HepG2 (cell line): Measurements from ENCODE around the gene GPBP1. TPM values are rescaled to one million over a fixed set of nuclear protein-coding genes. Genes with fewer than 3 reads are reported as not detected.
A peak's percentile ranks its signal among the peaks of the same experiment; 100 is the strongest.

Source experiments
- AGO1 ChIP-seq: fragments of 200-400 bp; formaldehyde crosslinking; IDR thresholded peaks from 2 replicates; pipeline ENCODE4 v1.6.1; 2017; ENCODE audit warnings: mild to moderate bottlenecking, low read depth, low read length, moderate library complexity; ENCODE audit not compliant: poor library complexity, severe bottlenecking
- ATF1 ChIP-seq: IDR thresholded peaks from 2 replicates; pipeline ENCODE4 v1.6.1; 2016; ENCODE audit warnings: mild to moderate bottlenecking, control low read depth
- CBFB ChIP-seq: sonication (generic); formaldehyde crosslinking; IDR thresholded peaks from 2 replicates; pipeline ENCODE4 v1.4.0; 2020; ENCODE audit warnings: missing genetic modification reagents
- ELF1 ChIP-seq: sonication (generic); formaldehyde crosslinking; IDR thresholded peaks from 2 replicates; pipeline ENCODE4 v1.4.0; 2020; ENCODE audit warnings: missing genetic modification reagents
- EZH2 ChIP-seq: conservative IDR thresholded peaks from 2 replicates; pipeline ENCODE4 v1.6.1; 2012; ENCODE audit warnings: mild to moderate bottlenecking, low read depth, low read length, moderate library complexity
- FOSL2 ChIP-seq: sonication (generic); formaldehyde crosslinking; IDR thresholded peaks from 2 replicates; pipeline ENCODE4 v1.4.0; 2020; ENCODE audit warnings: missing genetic modification reagents
- FOXJ3 ChIP-seq: sonication (generic); formaldehyde crosslinking; IDR thresholded peaks from 2 replicates; pipeline ENCODE4 v1.4.0; 2020; ENCODE audit warnings: missing genetic modification reagents, mild to moderate bottlenecking, borderline replicate concordance
- IKZF4 ChIP-seq: sonication (generic); formaldehyde crosslinking; IDR thresholded peaks from 2 replicates; pipeline ENCODE4 v1.5.1; 2020; ENCODE audit warnings: borderline replicate concordance, mild to moderate bottlenecking, low read depth, missing genetic modification reagents; ENCODE audit errors: not compliant biosample characterization
- KAT2B ChIP-seq: fragments of 150-350 bp; IDR thresholded peaks from 2 replicates; pipeline ENCODE4 v1.6.1; 2014; ENCODE audit warnings: low read depth, low read length, borderline replicate concordance
- KDM3A ChIP-seq: IDR thresholded peaks from 2 replicates; pipeline ENCODE4 v1.6.1; 2018; ENCODE audit warnings: low read depth, missing compliant biosample characterization
- NKX3-1 ChIP-seq: sonication (generic); formaldehyde crosslinking; IDR thresholded peaks from 2 replicates; pipeline ENCODE4 v1.5.0; 2020; ENCODE audit warnings: missing genetic modification reagents
- PPARG ChIP-seq: conservative IDR thresholded peaks from 2 replicates; pipeline ENCODE4 v1.6.1; 2016; ENCODE audit warnings: missing biosample characterization, missing genetic modification reagents
- REL ChIP-seq: sonication (generic); formaldehyde crosslinking; conservative IDR thresholded peaks from 2 replicates; pipeline ENCODE4 v1.8.0; 2022; ENCODE audit warnings: mild to moderate bottlenecking, missing genetic modification reagents, moderate library complexity
- SP4 ChIP-seq: sonication (generic); formaldehyde crosslinking; IDR thresholded peaks from 2 replicates; pipeline ENCODE4 v1.8.1; 2023; ENCODE audit warnings: mild to moderate bottlenecking, missing genetic modification reagents
- SPEN ChIP-seq: sonication (generic); formaldehyde crosslinking; IDR thresholded peaks from 2 replicates; pipeline ENCODE4 v1.5.1; 2020; ENCODE audit warnings: low read depth, mild to moderate bottlenecking, missing genetic modification reagents
- SRF ChIP-seq: IDR thresholded peaks from 2 replicates; pipeline ENCODE4 v1.6.1; 2011; ENCODE audit warnings: mild to moderate bottlenecking, low read depth, low read length, moderate library complexity
- SRY ChIP-seq: sonication (generic); formaldehyde crosslinking; IDR thresholded peaks from 2 replicates; pipeline ENCODE4 v1.8.0; 2022; ENCODE audit warnings: mild to moderate bottlenecking, missing genetic modification reagents
- TAF1 ChIP-seq: sonication (generic); formaldehyde crosslinking; IDR thresholded peaks from 2 replicates; pipeline ENCODE4 v1.4.0; 2020; ENCODE audit warnings: missing genetic modification reagents
- XRCC5 ChIP-seq: fragments of 200-400 bp; formaldehyde crosslinking; optimal IDR thresholded peaks from 2 replicates; pipeline ENCODE3; 2017; ENCODE audit warnings: mild to moderate bottlenecking, low read length
- ZKSCAN5 ChIP-seq: sonication (generic); formaldehyde crosslinking; IDR thresholded peaks from 2 replicates; pipeline ENCODE4 v1.5.1; 2020; ENCODE audit warnings: mild to moderate bottlenecking, missing genetic modification reagents
- ZNF207 ChIP-seq: fragments of 450-650 bp; IDR thresholded peaks from 2 replicates; pipeline ENCODE4 v1.6.1; 2016; ENCODE audit warnings: antibody characterized with exemption, borderline replicate concordance
- ZNF468 ChIP-seq: sonication (generic); formaldehyde crosslinking; IDR thresholded peaks from 2 replicates; pipeline ENCODE4 v1.8.0; 2022; ENCODE audit warnings: mild to moderate bottlenecking, moderate library complexity, missing genetic modification reagents
- ZNF557 ChIP-seq: sonication (generic); formaldehyde crosslinking; IDR thresholded peaks from 2 replicates; pipeline ENCODE4 v1.4.0; 2020; ENCODE audit warnings: missing genetic modification reagents
- ZNF768 ChIP-seq: sonication (generic); formaldehyde crosslinking; IDR thresholded peaks from 2 replicates; pipeline ENCODE4 v1.4.0; 2020; ENCODE audit warnings: missing genetic modification reagents
- polyA plus RNA-seq, 8 experiments: library from polyadenylated mRNA; depleted of rRNA in 3 of 8; stranded (reverse) in 7 of 8; unstranded in 1 of 8; fragments of >200 nt; fragmentation: Illumina TruSeq in 4 of 8; extraction: Trizol in 4 of 8; gene quantifications; 2 replicates each; pipeline versions ENCODE4 v1.2.1 to v1.2.3, GENCODE V29; 2011 to 2016; ENCODE audit warnings: low read depth in 4 of 8, missing spikeins in 1 of 8, mixed read lengths in 1 of 8; ENCODE audit not compliant: insufficient read depth in 1 of 8
- total RNA-seq, 5 experiments: library from RNA; depleted of rRNA; stranded (reverse); fragments of >200 nt; fragmentation: Illumina TruSeq; extraction: Trizol; gene quantifications; 2 replicates each; pipeline ENCODE4 v1.2.3, GENCODE V29; 2016; ENCODE audit warnings: low read depth in 1 of 5
- TF ChIP-seq, protein P1 (sequence below): sonication (generic); formaldehyde crosslinking; IDR thresholded peaks from 2 replicates; pipeline ENCODE4 v1.5.0; 2020; ENCODE audit warnings: missing genetic modification reagents
- TF ChIP-seq, protein P2 (sequence below): sonication (generic); formaldehyde crosslinking; IDR thresholded peaks from 2 replicates; pipeline ENCODE4 v1.5.0; 2020; ENCODE audit warnings: missing genetic modification reagents
- TF ChIP-seq, protein P3 (sequence below): sonication (generic); formaldehyde crosslinking; IDR thresholded peaks from 2 replicates; pipeline ENCODE4 v1.8.1; 2023; ENCODE audit warnings: missing genetic modification reagents, mild to moderate bottlenecking, borderline replicate concordance
- TF ChIP-seq, protein P4 (sequence below): sonication (generic); formaldehyde crosslinking; IDR thresholded peaks from 2 replicates; pipeline ENCODE4 v1.4.0; 2020; ENCODE audit warnings: missing genetic modification reagents

GPBP1 gene
- total and polyA plus RNA-seq, 2 of the 13 experiments (the other 11 are each of a cell fraction or from before 2014, with no cell fraction given): 27.1 to 72.2 TPM

DNA sequence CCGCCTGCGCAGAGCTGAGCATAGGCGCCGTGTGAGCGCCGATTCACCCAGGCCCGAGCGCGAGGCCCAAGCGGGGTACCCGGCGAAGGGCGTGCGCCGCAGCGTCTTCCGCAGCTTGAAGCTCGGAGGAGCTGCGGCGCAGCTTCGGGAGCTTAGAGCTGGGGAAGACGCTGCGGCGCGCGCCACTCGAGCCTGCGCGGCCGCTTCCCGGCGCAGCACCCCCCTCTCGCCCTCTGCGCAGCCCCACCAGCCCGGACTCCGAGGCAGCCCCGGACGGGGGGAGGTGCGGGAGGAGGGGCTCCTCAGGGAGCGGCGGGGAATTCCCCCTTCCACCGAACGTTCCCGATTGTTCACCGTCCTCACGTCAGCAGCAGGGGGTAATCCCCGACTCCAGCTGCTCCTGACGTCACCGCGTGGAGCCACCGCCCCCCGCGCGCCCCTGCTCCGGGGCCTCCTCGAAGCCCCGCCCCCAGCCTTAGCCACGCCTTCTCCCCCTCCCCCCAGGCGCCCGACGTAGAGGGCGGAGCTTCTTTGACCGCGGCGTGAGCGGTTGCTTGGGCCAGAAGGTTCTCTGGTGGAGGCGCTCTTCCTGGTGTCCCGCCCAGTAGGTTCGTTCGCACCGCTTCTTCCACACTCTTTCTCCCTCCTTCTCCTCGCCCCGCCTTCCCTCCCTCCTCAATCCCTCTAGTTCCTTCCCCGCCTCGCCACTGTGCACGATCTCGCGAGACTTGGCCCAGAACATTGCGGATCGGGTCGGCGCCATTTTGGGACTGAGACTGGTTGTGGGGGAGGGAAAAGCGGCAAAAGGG, at the start of gene GPBP1 (continued):
- TF ChIP-seq REL (CRISPR knock-in tag) (no peak; the same call in 1 of the 2 replicates), SPEN (CRISPR knock-in tag) (peak; percentile 66; the same call in 1 of the 2 replicates), FOSL2 (CRISPR knock-in tag) (peak; percentile 71), XRCC5 (no peak), CBFB (CRISPR knock-in tag) (0 out of 2 replicates have a peak, but pooled peaks have one; percentile 62), PPARG (CRISPR knock-in tag) (no peak), KDM3A (peak; percentile 52), ATF1 (CRISPR knock-in tag) (peak; percentile 77), EZH2 (no peak), FOXJ3 (no peak), ELF1 (CRISPR knock-in tag) (peak; percentile 58; the same call in 1 of the 2 replicates), IKZF4 (CRISPR knock-in tag) (no peak), ZNF207 (no peak), TAF1 (CRISPR knock-in tag) (peak; percentile 85), SP4 (CRISPR knock-in tag) (peak; percentile 70), AGO1 (no peak), ZNF468 (CRISPR knock-in tag) (no peak), NKX3-1 (CRISPR knock-in tag) (no peak), SRF (no peak), ZKSCAN5 (CRISPR knock-in tag) (no peak), ZNF768 (peak; percentile 50; the same call in 1 of the 2 replicates), SRY (CRISPR knock-in tag) (no peak; the same call in 1 of the 2 replicates), KAT2B (no peak), ZNF557 (CRISPR knock-in tag) (peak; percentile 74; the same call in 1 of the 2 replicates)
- TF ChIP-seq, protein P1, sequence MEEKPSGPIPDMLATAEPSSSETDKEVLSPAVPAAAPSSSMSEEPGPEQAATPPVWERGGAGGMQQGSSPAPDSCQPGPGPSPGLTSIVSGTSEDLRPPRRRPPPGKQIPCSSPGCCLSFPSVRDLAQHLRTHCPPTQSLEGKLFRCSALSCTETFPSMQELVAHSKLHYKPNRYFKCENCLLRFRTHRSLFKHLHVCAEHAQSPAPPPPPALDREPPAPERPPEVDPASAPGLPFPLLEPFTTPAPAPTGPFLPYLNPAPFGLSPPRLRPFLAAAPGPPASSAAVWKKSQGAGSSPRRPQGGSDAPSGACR (CRISPR knock-in tag): no peak
- TF ChIP-seq, protein P2, sequence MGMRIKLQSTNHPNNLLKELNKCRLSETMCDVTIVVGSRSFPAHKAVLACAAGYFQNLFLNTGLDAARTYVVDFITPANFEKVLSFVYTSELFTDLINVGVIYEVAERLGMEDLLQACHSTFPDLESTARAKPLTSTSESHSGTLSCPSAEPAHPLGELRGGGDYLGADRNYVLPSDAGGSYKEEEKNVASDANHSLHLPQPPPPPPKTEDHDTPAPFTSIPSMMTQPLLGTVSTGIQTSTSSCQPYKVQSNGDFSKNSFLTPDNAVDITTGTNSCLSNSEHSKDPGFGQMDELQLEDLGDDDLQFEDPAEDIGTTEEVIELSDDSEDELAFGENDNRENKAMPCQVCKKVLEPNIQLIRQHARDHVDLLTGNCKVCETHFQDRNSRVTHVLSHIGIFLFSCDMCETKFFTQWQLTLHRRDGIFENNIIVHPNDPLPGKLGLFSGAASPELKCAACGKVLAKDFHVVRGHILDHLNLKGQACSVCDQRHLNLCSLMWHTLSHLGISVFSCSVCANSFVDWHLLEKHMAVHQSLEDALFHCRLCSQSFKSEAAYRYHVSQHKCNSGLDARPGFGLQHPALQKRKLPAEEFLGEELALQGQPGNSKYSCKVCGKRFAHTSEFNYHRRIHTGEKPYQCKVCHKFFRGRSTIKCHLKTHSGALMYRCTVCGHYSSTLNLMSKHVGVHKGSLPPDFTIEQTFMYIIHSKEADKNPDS (CRISPR knock-in tag): peak; percentile 62; the same call in 1 of the 2 replicates
- TF ChIP-seq, protein P3, sequence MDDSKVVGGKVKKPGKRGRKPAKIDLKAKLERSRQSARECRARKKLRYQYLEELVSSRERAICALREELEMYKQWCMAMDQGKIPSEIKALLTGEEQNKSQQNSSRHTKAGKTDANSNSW (CRISPR knock-in tag): no peak
- TF ChIP-seq, protein P4, sequence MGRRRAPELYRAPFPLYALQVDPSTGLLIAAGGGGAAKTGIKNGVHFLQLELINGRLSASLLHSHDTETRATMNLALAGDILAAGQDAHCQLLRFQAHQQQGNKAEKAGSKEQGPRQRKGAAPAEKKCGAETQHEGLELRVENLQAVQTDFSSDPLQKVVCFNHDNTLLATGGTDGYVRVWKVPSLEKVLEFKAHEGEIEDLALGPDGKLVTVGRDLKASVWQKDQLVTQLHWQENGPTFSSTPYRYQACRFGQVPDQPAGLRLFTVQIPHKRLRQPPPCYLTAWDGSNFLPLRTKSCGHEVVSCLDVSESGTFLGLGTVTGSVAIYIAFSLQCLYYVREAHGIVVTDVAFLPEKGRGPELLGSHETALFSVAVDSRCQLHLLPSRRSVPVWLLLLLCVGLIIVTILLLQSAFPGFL (CRISPR knock-in tag): no peak
